ENCODE results near the gene EBF3.

- TF ChIP-seq CTCF (IDR thresholded peaks at IDR 0.05) (no peak), POLR2A (IDR thresholded peaks at IDR 0.05) (peak in 1 of 2 donors; percentile 17)
These were observed 14.2 kb downstream of the EBF3 start for GRCh38 chr10:129949891-129950291.
